Hippocampal formation (tissue), 2 donors: ENCODE data around the gene MARCHF9.
"Not testable (repeated sequence)": the region's sequence is repeated elsewhere in the genome, so short reads cannot be mapped to it uniquely, and the experiment has no call there.

Source experiments
- DNase-seq, 2 donors: peaks; one replicate each; lab custom pipeline; 2025; lab: John Stamatoyannopoulos, UW

Gene MARCHF9, protein sequence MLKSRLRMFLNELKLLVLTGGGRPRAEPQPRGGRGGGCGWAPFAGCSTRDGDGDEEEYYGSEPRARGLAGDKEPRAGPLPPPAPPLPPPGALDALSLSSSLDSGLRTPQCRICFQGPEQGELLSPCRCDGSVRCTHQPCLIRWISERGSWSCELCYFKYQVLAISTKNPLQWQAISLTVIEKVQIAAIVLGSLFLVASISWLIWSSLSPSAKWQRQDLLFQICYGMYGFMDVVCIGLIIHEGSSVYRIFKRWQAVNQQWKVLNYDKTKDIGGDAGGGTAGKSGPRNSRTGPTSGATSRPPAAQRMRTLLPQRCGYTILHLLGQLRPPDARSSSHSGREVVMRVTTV

GRCh38 chr12:57754411-57755193, at the start of gene MARCHF9:
Gene MARCHF9, plus strand, starts transcription at chr12:57755103. Its CDS starts 426 bp downstream, at chr12:57755529.
- DNase-seq, result peak in 1 of 2 donors; percentile 33

- DNase-seq, result no peak
Observed at GRCh38 chr12:57707250-57707649, 47.7 kb upstream of the MARCHF9 start.

DNA sequence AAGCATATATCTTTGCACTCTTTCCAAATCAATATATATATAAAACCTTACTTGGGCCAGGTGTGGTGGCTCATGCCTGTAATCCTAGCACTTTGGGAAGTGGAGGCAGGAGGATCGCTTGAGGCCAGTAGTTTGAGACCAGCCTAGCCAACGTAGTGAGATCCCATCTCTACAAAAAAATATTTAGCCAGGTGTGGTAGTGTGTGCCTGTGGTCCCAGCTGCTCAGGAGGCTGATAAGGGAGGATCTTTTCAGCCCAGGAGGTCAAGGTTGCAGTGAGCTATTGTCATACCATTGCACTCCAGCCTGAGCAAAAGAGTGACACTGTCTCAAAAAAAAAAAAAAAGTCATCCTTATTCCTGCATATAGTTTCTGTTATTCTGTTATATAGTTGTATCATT, 46.6 kb upstream of the MARCHF9 start:
- DNase-seq, result no peak

DNA sequence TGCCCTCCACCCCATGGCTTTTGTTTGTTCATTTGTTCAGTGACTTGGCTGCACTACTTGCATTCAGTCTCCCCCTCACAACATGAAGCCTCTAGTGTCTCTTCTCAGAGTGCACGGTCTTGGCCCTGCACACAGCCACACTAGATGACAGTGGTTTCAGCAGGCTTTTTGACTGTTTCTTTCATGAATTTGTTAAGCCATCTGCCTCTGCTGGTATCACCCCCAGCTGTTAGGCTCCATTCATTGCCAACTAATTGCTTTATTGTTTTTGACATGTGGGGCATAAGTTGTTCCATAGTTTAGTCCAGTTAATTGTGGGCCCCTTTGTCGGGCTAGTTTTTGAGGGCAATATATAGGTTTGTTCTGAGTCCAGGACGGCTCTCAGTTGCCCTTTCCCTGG, 42.2 kb upstream of the MARCHF9 start:
- peak in 1 of 2 donors; percentile 6 for DNase-seq

DNA sequence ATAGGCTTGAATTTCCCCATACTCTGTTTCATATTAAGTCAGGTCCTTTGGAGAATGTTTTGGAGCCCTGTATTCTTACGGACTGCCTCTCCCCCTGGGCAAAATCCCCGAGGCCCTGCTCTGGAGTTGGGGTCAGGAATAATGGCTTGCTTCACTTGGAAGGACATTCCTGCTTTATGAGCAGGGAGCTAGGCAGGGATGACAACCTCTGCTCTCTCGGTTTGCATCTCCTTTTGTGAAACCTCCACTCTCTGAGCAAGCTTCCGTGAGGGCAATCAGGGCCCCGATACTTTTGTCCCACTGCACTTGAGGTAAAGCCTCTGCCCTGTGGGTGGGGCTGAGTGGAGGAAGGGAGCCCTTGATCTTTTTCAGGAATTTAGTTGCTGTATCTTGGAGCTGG, 41.7 kb upstream of the MARCHF9 start:
- DNase-seq, result no peak

- not testable (repeated sequence) for DNase-seq
Observed at GRCh38 chr12:57715036-57715748, 39.7 kb upstream of the MARCHF9 start.

DNA sequence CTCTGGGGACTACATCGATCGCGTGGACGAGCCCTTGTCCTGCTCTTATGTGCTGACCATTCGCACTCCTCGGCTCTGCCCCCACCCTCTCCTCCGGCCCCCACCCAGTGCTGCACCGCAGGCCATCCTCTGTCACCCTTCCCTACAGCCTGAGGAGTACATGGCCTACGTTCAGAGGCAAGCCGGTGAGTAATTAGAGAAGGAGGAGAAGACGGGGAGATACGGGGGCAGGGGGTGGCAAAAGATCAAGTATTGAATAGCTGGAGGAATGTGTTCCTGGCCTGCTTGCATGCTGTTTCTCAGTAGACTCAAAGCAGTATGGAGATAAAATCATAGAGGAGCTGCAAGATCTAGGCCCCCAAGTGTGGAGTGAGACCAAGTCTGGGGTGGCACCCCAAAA, 39.1 kb upstream of the MARCHF9 start:
- no peak for DNase-seq

DNA sequence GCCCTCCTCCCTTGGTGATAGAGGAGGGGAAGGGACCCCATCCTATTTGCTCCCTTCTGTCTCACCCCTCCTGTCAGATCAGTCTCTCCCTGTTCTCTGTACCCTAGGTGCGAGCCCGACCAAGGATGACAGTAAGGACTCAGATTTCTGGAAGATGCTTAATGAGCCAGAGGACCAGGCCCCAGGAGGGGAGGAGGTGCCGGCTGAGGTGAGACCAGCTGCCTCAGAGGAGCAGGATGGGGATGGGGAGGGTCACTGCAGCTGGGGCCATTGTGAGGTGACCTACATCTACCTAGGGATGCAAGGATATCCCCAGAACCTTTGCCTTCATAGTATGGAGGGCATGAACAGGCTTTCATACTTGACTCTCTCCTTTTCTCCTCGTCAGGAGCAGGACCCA, 38.6 kb upstream of the MARCHF9 start:
- DNase-seq, result no peak

GRCh38 chr12:57717131-57717530, 37.8 kb upstream of the MARCHF9 start:
- DNase-seq, result no peak

GRCh38 chr12:57717846-57718640, 36.9 kb upstream of the MARCHF9 start:
- DNase-seq, result no peak

DNA sequence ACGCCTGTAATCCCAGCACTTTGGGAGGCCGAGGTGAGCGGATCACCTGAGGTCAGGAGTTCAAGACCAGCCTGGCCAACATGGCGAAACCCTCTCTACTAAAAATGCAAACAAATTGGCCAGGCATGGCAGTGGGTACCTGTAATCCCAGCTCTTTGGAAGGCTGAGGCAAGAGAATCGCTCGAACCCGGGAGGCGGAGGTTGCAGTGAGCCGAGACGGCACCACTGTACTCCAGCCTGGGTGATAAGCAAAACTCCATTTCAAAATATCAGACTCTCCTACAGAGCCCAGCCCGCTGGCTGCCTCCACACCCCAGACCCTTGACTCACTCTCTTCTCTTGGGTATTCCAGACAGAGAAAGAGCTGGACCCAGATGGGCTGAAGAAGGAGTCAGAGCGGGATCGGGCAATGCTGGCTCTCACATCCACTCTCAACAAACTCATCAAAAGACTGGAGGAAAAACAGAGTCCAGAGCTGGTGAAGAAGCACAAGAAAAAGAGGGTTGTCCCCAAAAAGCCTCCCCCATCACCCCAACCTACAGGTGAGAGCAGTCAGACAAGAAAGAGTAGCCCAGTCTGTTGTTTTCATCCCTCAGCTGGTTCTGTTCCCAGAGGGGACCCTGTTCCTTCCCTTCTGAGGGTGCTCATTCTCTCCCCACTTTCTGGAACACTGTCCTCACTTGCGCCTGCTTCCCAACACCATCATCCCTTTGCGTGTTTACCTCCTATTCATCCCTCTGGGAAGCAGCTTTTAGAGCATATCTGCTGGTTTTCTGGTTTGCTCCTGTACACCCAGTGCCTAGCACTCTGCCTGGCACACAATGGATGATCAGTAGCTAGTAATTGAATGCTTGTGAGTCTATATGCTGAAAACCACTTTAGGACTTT, 36.0 kb upstream of the MARCHF9 start:
- no peak for DNase-seq

DNA sequence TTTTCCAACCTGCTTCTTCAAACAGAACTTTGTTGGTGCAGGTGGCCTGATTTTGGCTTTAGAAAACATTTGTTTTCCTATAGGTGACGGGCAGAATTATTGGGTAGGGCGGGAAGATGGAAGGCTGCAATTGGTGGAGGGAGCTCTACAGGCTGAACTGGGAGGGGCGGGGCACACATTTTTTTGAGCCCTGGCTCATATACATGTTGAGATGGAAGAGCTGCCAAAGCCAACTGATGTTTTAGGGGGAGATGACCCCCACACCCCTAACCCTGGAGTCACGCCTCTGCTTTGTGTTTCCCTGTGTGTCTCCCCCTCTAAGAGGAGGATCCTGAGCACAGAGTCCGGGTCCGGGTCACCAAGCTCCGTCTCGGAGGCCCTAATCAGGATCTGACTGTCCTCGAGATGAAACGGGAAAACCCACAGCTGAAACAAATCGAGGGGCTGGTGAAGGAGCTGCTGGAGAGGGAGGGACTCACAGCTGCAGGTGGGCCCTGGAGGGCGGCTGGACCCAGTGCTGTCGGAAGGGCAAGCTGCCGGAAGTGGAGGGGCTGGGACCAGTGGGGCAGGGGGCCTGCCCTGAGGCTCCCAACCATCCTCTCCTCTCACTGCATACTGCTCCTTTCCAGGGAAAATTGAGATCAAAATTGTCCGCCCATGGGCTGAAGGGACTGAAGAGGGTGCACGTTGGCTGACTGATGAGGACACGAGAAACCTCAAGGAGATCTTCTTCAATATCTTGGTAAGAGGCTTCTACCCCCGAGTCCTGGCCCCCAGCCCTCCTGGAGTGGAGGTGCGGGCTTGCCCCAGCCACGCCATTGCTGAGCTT, 34.9 kb upstream of the MARCHF9 start:
- no peak for DNase-seq

DNA sequence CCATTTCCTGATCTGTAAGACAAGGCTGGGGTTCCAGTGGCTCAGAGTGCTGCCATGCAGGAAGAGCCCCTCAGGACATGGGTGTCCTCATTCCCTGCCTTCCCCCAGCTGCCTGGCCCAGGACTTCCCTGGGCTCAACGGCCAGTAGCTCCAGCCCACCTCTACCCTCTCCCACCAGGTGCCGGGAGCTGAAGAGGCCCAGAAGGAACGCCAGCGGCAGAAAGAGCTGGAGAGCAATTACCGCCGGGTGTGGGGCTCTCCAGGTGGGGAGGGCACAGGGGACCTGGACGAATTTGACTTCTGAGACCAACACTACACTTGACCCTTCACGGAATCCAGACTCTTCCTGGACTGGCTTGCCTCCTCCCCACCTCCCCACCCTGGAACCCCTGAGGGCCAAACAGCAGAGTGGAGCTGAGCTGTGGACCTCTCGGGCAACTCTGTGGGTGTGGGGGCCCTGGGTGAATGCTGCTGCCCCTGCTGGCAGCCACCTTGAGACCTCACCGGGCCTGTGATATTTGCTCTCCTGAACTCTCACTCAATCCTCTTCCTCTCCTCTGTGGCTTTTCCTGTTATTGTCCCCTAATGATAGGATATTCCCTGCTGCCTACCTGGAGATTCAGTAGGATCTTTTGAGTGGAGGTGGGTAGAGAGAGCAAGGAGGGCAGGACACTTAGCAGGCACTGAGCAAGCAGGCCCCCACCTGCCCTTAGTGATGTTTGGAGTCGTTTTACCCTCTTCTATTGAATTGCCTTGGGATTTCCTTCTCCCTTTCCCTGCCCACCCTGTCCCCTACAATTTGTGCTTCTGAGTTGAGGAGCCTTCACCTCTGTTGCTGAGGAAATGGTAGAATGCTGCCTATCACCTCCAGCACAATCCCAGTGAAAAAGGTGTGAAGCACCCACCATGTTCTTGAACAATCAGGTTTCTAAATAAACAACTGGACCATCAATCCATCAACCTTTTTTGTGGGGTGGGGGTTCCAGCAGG, 34.0 kb upstream of the MARCHF9 start:
- no peak for DNase-seq

- DNase-seq, result not testable (repeated sequence)
Observed at GRCh38 chr12:57721846-57722608, 32.9 kb upstream of the MARCHF9 start.

- DNase-seq, result no peak
Observed at GRCh38 chr12:57722716-57723629, 31.9 kb upstream of the MARCHF9 start.

DNA sequence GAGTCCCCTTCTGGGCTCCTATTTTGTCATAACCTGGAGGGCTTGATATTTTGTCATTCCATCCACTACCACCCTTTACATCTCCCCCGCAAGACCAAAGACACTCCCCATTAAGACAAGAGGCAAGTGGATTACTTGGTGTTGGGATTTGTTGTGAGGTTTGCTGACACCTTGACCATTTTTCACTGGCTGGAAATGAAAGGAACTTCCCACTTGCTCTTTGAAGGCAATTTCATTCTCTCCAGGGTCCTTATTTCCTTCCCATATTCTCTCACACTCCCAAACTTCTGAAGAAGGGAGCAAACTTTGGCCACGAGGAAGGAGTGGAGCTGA, 31.3 kb upstream of the MARCHF9 start:
- no peak for DNase-seq
